Activated CD8-positive, alpha-beta memory T cell treated with anti-CD3 and anti-CD28 coated beads, Interleukin-2, amount 50 U/mL, for 24 hours (primary cell): ENCODE data around the gene UNC13B.
"Not testable (repeated sequence)": the region's sequence is repeated elsewhere in the genome, so short reads cannot be mapped to it uniquely, and the experiment has no call there.

Experiments
- DNase-seq: peaks from one replicate; pipeline ENCODE4 v3.0.0-alpha.2; 2020; ENCODE audit errors: extremely low read depth

UNC13B gene

GRCh38 chr9:35374910-35375309 lies 213.1 kb downstream of the UNC13B start:
- DNase-seq, result no peak

DNA sequence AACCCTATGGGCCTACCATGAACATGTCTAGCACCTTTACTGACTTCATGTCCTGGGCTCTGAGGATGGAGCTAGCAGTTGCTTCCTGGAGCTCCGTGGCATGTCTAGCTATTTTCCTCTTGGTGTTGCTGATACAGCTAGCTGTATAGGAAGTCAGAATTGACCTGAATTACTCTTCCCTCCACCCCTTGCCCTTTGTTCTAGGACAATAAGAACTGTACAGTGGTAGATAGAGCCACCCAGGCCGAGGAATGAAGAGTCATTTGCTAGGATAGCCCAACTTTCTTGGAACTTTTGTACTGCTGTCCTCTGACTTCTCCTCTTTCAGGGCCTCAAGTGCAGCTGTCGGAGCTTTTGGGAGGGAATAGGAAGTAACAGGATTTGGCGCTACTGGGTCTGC lies 218.2 kb downstream of the UNC13B start:
- DNase-seq, result no peak

DNA sequence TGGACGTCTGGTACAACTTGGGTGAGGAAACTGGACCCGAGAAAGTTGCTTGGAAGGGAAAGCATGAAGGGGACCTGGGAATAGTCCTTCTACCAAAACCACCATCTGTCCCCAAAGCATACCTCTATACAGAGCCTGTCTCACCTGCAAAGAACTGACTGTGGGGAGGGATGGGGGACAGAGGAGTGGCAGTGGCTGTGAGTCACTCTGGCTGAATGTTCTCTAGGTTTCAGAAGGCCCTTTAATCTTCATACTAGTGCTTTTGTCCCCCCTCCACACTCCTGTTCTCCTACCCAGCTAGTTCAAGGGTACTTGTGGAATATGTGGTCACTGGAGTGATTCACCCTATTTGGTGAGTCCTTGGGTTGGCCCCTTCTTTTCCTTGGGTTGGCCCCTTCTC lies 218.8 kb downstream of the UNC13B start:
- no peak for DNase-seq

DNA sequence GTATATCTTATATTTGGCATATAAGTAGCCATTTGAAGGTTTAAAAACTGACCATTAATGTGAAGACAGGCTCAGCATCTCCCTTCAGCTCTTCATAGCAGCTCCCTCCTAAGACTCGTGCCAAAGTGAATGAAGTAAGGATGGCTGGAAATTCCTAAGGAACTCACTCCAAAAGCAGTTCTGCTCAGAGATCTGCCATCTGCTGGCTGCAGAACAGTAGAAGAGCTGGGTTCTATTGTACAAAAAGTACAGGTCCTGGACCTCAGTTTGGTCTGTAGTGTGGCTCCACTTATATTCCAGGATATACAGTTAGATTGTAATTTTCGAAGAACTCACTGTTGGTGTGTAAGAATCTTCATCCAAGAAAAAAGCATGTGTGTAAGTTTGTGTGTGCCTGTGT lies 223.2 kb downstream of the UNC13B start:
- DNase-seq, result no peak

DNA sequence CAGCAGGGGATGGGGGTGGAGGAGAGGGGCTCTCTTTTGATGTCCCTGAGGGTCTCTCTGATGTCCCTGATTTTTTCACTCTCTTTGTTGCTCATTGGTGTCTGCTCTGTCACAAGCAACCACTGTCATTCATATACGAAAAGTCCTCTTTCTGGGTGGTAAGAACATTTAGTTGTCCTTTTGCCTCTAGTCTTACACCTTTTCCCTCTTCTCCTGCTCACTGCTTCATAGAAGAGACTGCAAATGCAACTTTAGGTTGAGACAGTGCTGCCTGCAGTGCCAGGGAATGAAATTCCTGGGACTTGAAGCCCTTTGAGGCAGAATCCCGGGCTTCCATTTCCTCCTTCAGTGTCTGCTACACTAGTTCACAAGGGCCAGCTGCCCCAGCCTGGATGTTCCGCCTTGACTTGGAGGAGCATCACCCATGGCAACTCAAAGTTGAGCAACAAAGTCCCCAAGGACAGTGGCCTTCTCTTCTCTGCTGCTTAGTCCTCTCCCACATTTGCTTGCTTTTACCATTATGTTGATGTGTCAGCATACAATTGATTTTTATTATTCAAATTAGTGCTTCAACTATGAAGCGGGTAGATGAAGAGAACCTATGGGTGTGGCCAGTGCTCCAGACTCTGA lies 233.4 kb downstream of the UNC13B start:
- DNase-seq, result no peak

DNA sequence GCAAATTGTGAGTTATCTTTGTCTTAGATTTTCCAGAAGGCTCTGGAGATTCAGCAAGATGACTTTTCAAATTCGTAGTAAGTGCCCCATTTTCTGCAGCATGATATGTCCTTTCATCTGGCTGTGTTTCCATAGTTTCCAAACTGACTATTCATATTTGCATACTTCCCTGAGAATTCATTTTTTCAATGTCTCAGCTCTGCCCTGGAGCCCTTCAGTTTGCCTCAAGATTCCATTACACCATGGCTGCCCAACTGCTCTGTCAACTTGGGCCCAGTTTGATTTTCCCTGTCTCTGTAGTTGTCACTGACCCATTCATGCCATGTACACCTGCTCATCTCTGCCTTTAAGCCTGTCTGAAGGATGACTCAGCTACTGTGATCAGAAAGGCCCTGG lies 233.9 kb downstream of the UNC13B start:
- no peak for DNase-seq

DNA sequence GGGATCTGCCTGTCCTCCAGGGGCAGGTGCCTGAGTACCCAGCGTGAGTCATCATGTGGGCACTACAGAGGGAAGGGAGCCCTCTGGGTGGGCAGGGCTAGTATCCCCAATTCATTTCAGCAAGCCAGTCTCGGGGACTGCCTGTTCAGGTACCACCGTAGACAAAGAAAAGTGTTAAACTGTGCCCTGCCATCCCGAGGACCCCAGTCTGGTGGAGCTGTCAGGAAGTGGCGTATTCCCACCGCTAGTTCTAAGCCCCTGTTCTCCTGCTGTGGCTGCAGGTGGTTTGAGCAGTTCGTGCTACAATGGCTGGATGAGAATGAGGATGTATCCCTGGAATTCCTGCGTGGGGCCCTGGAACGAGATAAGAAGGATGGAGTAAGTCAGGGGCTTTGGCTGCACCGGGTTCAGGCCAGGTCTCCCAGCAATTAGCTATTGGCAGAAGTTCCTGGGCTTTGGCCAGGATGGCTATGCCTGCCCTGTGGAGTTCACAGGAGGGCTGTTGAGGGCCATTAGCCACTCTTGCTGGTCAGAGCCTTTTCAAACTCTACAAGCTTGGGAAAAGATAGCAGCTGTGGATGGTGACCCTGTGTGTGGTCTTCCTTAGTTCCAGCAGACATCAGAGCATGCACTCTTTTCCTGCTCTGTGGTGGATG lies 234.9 kb downstream of the UNC13B start:
- DNase-seq, result no peak

DNA sequence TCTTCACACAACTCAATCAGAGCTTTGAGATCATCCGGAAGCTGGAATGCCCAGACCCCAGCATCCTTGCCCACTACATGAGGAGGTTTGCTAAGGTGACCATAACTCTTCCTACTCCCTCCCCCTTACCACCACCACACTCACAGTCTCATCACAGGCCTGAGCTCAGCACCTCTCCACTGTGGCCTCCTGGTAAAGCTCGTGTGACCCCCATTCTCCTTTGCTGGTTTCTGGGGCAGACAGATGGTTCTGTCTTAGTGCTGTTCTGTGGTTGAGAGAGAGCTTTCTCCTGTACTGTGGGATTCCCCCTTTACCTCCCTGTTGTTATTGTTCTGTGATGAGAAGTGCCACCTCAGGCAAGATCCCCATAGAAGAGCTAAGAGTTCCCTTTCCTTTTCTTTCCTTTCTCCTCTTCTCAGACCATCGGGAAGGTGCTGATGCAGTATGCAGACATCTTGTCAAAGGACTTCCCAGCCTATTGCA lies 235.4 kb downstream of the UNC13B start:
- DNase-seq, result no peak

DNA sequence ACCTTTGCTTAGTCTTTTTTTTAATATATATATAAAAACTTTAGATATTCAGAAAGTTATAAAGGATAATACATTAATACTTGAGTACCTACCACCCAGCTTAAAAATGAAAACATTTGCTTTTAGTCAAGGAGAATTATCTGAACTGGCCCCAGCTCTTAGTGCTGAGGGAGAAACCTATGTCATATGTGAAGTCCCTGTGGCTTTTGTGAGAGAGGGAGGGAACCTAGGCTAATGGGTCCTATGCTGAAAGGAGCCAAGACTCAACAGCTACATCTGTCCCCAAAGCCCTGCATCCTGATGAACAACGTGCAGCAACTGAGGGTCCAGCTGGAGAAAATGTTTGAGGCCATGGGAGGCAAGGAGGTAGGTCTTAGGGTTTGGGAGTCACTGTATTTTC lies 236.1 kb downstream of the UNC13B start:
- DNase-seq, result no peak

DNA sequence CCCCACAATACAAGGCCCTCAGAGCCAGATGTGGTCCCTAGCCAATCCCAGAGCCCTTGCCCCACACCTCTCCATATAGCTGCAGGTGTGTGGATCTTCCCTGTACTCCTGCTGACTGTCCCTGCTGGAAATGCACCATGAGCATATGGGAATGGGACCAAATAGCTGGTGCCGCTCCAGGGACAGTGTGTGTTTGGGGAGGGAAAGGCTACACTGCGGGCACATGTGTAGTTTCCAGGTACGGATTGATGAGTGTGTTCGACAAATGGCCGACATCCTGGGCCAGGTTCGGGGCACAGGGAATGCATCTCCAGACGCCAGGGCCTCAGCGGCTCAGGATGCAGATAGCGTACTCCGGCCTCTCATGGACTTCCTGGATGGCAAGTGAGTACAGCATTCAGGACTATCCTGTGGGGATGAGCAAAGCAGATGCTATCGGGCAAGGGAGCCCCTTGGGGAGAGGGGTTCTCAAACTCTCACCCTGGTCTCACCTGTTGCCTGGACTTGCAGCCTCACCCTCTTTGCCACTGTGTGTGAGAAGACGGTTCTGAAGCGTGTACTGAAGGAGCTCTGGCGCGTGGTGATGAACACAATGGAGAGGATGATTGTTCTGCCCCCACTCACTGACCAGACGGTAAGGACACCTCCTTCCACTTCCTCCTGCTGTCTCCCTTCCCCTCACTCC lies 237.0 kb downstream of the UNC13B start:
- no peak for DNase-seq

DNA sequence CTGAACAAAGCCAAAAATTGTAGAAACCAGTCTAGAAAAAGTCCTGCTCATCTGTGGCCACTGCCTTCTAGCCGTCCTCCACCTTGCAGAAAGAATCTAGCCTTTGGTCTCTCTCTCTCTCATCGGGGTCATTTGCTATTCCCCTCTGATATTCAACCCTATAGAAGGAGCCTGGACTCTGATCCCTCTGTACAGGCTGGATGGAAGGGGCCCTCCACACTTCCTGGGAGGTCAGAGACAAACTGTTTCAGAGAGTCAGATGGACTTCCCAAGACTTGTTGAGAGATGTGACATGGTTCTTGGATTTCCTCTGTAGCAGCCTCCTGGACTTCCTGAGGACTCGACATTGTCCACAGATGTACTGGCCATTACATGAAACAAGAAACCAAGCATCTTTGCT lies 243.1 kb downstream of the UNC13B start:
- DNase-seq, result no peak

DNA sequence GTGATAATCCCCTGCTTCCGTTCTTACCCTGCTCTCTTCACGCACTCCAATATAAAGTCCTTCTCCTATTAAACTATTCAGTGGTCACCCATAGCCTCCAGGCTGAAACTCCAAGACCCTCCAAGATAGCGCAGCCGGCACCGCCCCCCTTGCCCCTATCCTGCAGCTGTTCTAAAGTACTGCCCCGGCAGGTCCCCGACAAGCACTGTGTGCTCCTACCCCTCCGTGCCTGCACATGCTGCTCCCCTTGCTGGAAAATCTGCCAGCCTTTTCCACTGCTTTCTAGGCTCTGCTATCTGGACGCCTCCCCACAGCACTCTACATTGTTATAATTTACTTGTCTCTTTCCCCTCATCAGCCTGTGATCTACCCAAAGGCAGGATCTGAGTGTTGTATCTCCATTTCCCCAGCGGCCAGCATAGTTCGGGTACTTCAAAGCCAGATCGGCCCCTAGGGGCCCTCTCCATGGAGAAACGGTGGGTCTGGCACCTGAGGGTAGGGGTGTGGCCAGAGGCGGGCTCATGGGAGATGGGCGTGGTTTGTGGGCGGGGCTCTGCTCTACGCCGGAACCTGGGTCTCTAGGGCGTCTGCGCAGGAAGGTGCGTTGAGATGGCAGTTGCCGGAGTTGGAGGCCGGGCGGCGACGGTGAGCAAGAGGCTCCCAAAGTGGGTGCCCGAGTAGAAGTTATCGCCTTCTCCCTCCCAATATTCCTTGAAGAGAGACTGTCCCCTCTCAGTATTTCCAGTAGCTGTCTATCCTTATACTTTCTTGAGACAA lies 244.6 kb downstream of the UNC13B start:
- no peak for DNase-seq

GRCh38 chr9:35407846-35408245 lies 246.0 kb downstream of the UNC13B start:
- DNase-seq, result no peak

DNA sequence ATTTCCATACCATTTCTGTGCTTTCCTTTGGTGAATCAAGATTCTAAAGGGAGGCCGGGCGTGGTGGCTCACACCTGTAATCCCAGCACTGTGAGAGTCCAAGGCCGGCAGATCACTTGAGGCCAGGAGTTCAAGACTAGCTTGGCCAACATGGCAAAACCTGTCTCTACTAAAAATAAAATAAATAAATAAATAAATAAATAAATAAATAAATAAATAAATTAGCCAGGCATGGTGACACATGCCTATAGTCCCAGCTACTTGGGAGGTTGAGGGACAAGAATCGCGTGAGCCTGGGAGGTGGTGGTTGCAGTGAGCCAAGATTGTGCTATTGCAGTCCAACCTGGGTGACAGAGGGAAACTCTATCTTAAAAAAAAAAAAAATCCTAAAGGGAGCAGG lies 247.6 kb downstream of the UNC13B start:
- not testable (repeated sequence) for DNase-seq

DNA sequence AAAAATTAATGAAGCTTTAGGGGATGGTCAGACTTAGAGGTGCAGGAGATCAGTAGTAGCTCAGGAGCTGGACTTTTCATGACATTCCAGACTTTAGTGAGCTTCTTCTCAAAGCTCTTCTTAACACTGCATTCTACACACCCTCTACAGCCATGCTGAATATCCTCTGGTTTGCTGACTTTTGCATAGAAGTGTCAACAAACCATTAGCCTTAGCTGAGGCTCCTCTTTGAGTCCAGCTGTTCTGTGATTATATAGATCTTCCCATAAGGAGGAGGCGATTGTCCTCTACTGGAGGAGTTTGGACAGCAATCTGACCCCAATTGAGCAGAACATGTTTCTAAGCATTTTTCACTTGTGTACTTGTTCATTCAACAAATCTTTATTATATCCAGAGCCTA lies 253.1 kb downstream of the UNC13B start:
- DNase-seq, result no peak

DNA sequence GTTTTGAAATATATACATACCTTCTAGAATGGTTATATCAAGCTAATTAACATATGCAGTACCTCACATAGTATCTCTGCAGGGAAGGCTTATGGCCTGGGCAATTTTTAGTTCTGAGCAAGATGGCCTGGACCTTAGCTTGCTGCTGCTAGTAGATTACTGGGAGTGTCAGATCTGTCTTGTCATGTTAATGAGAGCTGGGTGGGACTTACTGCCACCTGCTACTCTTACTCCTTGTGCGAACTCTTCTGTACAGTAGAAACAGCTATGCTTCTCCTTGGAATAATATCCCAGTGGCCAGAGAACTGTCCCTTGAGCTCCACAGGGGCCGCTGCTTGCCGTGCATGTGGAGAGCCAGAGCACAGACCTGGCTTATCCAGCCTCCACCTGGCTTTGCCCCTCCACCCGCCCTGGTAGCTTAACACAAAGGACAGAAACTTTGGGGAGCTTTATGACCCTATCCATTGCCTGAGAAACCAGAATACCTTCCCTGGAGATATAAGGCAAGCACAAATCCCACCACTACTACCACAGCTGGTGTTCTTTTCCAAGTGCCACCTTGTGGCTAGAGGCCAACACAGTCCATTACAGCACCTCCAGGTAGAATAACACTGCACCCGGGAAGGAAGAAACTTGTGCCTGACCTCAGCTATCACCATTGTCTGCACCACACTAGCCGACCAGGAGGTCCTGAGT lies 253.7 kb downstream of the UNC13B start:
- DNase-seq, result no peak

DNA sequence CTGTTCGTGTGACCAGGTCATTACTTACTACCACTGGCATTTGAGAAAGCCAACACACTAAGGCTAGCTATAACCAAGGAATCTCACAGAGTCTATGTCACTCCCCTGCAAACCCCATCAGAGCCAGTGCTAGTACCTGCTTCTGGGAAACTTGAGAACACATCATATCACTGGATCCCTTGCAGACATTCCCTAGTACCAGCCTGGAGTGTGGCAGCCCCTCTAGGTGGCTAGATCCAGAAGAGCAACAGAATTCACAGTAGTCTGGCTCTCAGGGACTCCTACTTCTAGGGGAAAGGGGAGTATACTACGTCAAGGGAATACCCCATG lies 254.3 kb downstream of the UNC13B start:
- DNase-seq, result no peak

DNA sequence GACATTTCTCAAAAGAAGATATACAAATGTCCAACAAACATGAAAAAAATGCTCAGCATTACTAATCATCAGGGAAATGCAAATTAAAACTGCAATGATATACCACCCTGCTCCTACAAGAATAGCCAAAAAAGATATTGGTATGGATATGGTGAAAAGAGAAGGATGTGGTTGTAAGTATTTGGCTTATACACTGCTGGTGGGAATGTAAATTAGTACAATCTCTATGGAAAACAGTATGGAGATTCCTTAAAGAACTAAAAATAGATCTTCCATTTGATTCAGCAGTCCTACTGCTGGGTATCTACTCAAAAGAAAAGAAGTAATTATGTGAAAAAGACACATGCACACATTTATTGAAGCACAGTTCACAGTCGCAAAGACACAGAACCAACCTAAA lies 260.5 kb downstream of the UNC13B start:
- DNase-seq, result no peak

- DNase-seq, result no peak
Observed at GRCh38 chr9:35422753-35423152, 260.9 kb downstream of the UNC13B start.

DNA sequence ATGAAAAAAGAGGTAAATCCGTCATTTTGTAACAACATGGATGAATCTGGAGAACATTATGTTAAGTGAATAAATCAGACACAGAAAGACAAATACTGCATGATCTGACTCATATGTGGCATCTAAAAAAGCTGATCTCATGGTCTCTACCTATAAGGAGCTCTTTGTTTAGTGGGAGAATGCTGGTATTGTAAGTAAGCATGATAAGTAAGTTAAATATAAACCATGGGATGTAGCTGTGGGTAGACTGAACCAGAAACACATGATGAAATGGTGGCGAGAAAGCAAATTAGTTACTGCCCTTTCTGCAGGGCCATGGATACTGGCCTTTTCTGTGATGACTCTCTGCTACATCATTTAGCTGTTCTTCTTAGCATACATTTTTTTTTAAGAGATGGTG lies 261.7 kb downstream of the UNC13B start:
- no peak for DNase-seq

DNA sequence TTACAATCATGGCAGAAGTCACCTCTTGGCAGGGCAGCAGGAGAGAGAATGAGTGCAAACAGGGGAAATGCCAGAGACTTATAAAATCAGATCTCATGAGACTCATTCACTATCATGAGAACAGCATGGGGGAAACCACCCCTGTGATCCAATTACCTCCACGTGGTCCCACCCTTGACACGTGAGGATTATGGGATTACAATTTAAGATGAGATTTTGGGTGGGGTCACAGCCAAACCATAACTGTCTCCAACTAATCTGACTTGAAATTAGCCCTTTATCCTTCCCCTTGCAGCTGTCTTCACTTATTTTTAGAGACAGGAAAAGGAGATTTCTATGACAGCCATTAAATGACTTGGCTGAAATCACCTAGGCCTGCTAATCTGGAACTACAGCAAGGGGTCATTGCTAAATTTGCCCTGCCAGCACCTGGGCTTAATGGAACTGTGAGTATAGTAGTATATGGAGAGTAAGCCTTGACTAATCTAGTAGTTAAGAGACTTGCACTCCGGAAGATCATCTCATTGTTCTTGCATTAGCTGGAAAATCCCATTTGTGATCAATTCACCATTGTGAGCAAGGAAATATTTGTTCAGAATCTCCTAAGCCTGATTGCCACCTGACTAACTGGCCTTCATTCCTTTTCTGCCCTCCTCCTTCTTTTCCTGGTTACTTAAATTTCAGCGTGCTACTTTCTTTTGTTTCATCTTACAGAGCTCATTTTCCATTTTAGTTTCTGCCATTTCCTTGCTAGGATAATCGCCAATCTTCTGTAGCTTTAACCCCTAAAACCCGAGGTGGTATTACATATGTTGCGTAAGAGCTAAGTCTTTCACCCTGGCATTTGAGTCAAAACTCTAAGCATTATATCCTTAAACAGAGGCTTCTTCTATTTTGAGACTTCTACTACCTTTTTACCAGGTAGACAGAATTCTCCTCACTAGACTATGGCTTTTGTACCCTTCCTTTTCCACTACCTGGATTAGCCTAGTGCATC lies 262.8 kb downstream of the UNC13B start:
- no peak for DNase-seq
